ENCODE results near the gene KLF11. TPM values are rescaled to one million over a fixed set of nuclear protein-coding genes. Genes with fewer than 3 reads are reported as not detected.
A peak's percentile ranks its signal among the peaks of the same experiment; 100 is the strongest.

The KLF11 gene
- total and polyA plus RNA-seq, 2 experiments from 2014 or later, result 10.2 to 11.3 TPM

DNA sequence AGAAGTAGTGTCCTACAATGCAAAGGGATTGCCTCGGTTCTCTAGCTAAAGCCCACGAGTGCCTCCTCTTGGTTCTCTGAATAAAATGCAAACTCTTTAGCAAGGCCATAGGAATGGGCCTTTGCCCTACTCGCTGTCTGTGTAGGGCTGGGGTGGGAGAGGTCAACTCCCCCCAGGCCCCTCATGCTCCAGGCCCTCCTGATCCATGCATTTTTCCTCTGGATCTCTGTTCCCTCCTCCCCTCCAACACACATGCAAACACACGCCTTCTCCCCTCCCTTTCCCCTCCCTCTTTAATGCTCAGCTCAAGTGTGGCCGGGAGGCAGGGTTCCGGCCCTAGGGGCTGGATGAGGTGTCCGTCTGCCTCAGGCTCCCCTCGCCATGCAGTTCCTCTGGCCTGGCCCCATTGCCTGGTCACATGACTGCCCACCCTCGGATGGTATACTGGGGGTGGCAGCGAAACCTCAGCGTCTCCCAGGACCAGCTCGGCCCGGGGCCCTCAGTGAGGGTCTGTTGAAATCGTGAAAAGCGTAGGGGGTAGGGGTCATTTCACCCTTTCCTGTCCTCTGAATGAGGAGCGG, 14.9 kb upstream of the KLF11 start:
- Histone ChIP-seq H3K9me3 (ENCODE audit: low read depth) (no peaks in the 10 kb centered on the region), H3K4me2 (no peak overlapping the region), H3K27ac (no peak overlapping the region), H4K20me1 (ENCODE audit: insufficient read depth, poor library complexity, severe bottlenecking) (no peaks in the 10 kb centered on the region), H3K4me1 (ENCODE audit: insufficient read depth) (peaks cover 8% of the 10 kb centered on the region), H2AFZ (no peak overlapping the region), H3K79me2 (no peaks in the 10 kb centered on the region), H3K27me3 (no peaks in the 10 kb centered on the region), H3K36me3 (replicated peaks; ENCODE audit: insufficient read depth, low read depth) (no peaks in the 10 kb centered on the region), H3K9me2 (replicated peaks; ENCODE audit: insufficient read depth) (no peaks in the 10 kb centered on the region), H3K4me3 (no peak overlapping the region)
- DNase-seq (ENCODE audit: low spot score), result no peak
- WGBS (ENCODE audit: low lambda C conversion rate, missing lambda C conversion rate), result 86% methylated on average over 15 of the region's 16 CpGs
- TF ChIP-seq EZH2 (IDR thresholded peaks at IDR 0.05; ENCODE audit: borderline replicate concordance) (no peak), EZH2phosphoT487 (IDR thresholded peaks at IDR 0.05; ENCODE audit: low read depth, severe bottlenecking, unreplicated experiment) (no peak)
- TF ChIP-seq, protein P1, sequence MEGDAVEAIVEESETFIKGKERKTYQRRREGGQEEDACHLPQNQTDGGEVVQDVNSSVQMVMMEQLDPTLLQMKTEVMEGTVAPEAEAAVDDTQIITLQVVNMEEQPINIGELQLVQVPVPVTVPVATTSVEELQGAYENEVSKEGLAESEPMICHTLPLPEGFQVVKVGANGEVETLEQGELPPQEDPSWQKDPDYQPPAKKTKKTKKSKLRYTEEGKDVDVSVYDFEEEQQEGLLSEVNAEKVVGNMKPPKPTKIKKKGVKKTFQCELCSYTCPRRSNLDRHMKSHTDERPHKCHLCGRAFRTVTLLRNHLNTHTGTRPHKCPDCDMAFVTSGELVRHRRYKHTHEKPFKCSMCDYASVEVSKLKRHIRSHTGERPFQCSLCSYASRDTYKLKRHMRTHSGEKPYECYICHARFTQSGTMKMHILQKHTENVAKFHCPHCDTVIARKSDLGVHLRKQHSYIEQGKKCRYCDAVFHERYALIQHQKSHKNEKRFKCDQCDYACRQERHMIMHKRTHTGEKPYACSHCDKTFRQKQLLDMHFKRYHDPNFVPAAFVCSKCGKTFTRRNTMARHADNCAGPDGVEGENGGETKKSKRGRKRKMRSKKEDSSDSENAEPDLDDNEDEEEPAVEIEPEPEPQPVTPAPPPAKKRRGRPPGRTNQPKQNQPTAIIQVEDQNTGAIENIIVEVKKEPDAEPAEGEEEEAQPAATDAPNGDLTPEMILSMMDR (IDR thresholded peaks at IDR 0.05; ENCODE audit: poor library complexity), result no peak

DNA sequence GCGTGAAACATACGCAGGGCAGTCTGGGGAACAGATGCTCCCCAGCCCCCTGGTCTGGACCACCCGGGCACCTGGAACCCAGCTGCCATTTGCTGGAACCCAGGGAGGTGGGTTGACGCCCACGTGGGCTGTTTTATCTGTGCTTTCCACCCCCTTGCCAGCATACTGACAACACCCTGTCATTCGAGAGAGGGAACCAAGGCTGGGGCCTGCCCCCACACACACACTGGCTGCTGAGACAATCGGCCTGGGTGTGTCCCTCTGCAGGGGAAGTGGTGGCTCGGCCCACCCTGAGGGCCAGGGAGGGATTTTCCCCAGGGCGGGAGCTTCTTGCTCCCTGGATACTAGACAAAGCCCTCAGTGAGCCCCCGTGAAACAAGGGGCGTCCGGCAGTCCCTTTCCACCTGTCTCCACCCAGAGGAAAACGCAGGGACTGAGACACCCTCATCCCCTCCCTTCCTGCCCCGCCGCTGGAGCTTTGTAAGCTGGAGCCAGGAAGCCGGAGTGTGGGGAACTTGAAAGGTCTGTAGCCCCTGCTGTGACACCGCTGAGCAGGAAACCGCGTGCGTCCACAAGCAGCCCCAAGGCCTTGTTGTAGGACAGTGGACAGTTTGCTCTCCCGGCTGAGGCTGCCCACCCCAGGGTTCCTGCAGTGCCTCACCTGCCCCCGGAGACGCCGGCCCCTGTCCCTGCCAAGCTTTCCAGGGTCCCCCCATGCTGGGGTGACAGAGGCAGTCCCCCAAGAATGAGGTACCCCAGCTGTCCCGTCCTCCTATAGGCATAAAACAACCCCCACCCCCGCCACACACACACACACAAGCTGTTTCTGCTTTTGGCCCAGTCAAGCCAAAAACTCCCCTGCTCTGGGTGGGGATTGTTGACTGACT, 14.1 kb upstream of the KLF11 start:
- Histone ChIP-seq H3K4me1 (ENCODE audit: insufficient read depth) (peaks cover 8% of the 10 kb centered on the region), H3K27me3 (no peaks in the 10 kb centered on the region), H3K9me3 (ENCODE audit: low read depth) (no peaks in the 10 kb centered on the region), H3K4me2 (peak overlapping the region; percentile 51), H3K27ac (no peak overlapping the region), H3K36me3 (replicated peaks; ENCODE audit: insufficient read depth, low read depth) (no peaks in the 10 kb centered on the region), H4K20me1 (ENCODE audit: insufficient read depth, poor library complexity, severe bottlenecking) (no peaks in the 10 kb centered on the region), H3K9me2 (replicated peaks; ENCODE audit: insufficient read depth) (no peaks in the 10 kb centered on the region), H3K4me3 (no peak overlapping the region), H3K79me2 (no peaks in the 10 kb centered on the region), H2AFZ (no peak overlapping the region)
- TF ChIP-seq EZH2 (IDR thresholded peaks at IDR 0.05; ENCODE audit: borderline replicate concordance) (no peak), EZH2phosphoT487 (IDR thresholded peaks at IDR 0.05; ENCODE audit: low read depth, severe bottlenecking, unreplicated experiment) (no peak)
- TF ChIP-seq, protein P1 (IDR thresholded peaks at IDR 0.05; ENCODE audit: poor library complexity), result no peak
- WGBS (ENCODE audit: low lambda C conversion rate, missing lambda C conversion rate), result 48% methylated on average over 26 of the region's 26 CpGs
- DNase-seq (ENCODE audit: low spot score), result peak; percentile 54

DNA sequence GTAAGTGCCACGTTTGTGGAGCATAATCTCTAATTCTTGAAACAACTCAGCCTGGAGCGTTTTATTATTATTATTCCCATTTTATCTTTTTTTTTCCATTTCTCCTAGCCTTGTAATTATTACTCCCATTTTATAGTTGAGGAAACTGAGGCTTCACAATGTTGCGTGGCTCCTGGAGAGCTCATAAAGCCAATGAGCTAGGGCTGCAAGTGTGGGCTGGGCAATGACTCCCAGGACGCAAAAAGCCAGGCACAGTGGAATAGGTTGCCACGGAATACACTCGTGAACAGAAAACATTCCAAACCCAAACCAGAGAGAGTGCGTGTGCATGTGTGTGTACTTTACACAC, 13.5 kb upstream of the KLF11 start:
- Histone ChIP-seq H3K4me2 (no peak overlapping the region), H3K27ac (no peak overlapping the region), H3K9me3 (ENCODE audit: low read depth) (no peaks in the 10 kb centered on the region), H3K27me3 (no peaks in the 10 kb centered on the region), H3K4me3 (no peak overlapping the region), H3K4me1 (ENCODE audit: insufficient read depth) (peaks cover 8% of the 10 kb centered on the region), H3K9me2 (replicated peaks; ENCODE audit: insufficient read depth) (no peaks in the 10 kb centered on the region), H2AFZ (no peak overlapping the region), H4K20me1 (ENCODE audit: insufficient read depth, poor library complexity, severe bottlenecking) (no peaks in the 10 kb centered on the region), H3K79me2 (no peaks in the 10 kb centered on the region), H3K36me3 (replicated peaks; ENCODE audit: insufficient read depth, low read depth) (no peaks in the 10 kb centered on the region)
- TF ChIP-seq EZH2phosphoT487 (IDR thresholded peaks at IDR 0.05; ENCODE audit: low read depth, severe bottlenecking, unreplicated experiment), result no peak
- no peak for TF ChIP-seq EZH2 (IDR thresholded peaks at IDR 0.05; ENCODE audit: borderline replicate concordance)
- TF ChIP-seq, protein P1 (IDR thresholded peaks at IDR 0.05; ENCODE audit: poor library complexity), result no peak
- 76% methylated on average over 7 of the region's 7 CpGs for WGBS (ENCODE audit: low lambda C conversion rate, missing lambda C conversion rate)
- no peak for DNase-seq (ENCODE audit: low spot score)

Data from hepatocyte (in vitro differentiated cells).